Progenitor cell of endocrine pancreas (in vitro differentiated cells): Measurements from ENCODE around the gene UGT1A1. TPM values are rescaled to one million over a fixed set of nuclear protein-coding genes. Genes with fewer than 3 reads are reported as not detected.

ENCODE experiments used
- DNase-seq: peaks from one replicate; pipeline ENCODE4 v3.0.0; 2021; ENCODE audit warnings: low spot score; ENCODE audit not compliant: unreplicated experiment
- H3K27ac Mint-ChIP-seq: 2 replicates; pipeline ENCODE4 v1.8.0; 2021; ENCODE audit warnings: mild to moderate bottlenecking, moderate library complexity, mixed read lengths
- H3K27me3 Mint-ChIP-seq: 2 replicates; pipeline ENCODE4 v1.8.0; 2021; ENCODE audit warnings: mixed read lengths
- H3K36me3 Mint-ChIP-seq: 2 replicates; pipeline ENCODE4 v1.8.0; 2022; ENCODE audit warnings: mixed read lengths; ENCODE audit not compliant: insufficient read depth
- H3K4me1 Mint-ChIP-seq: 2 replicates; pipeline ENCODE4 v1.8.0; 2021; ENCODE audit warnings: low read depth, mixed read lengths
- H3K4me3 Mint-ChIP-seq: 2 replicates; pipeline ENCODE4 v1.8.0; 2021; ENCODE audit warnings: low read depth, mild to moderate bottlenecking, moderate library complexity, mixed read lengths
- H3K9me3 Mint-ChIP-seq: 2 replicates; pipeline ENCODE4 v1.8.0; 2021; ENCODE audit warnings: low read depth, mixed read lengths
- CTCF ChIP-seq: fragments of 200-600 bp; sonication (generic); IDR thresholded peaks from one replicate; pipeline ENCODE4 v1.5.0; 2021; ENCODE audit warnings: antibody characterized with exemption, mild to moderate bottlenecking; ENCODE audit not compliant: unreplicated experiment
- total RNA-seq: library from RNA; stranded (reverse); gene quantifications from 2 replicates; pipeline ENCODE4 v1.2.1, GENCODE V29; 2021

UGT1A1 gene
- total RNA-seq, 1 donor from 2014 or later = not detected

- TF ChIP-seq CTCF = no peak
- DNase-seq = peak; percentile 4
Observed at GRCh38 chr2:233798335-233799086, 38.4 kb downstream of the UGT1A1 start.

GRCh38 chr2:233799087-233799665 is 39.1 kb downstream of the UGT1A1 start:
- H3K36me3 Mint-ChIP-seq = no peaks in the 10 kb centered on the region

More at GRCh38 chr2:233798335-233799086, 38.4 kb downstream of the UGT1A1 start:
- Mint-ChIP-seq H3K36me3 (no peaks in the 10 kb centered on the region), H3K9me3 (peaks cover 5% of the 10 kb centered on the region), H3K27ac (no peak overlapping the region), H3K4me1 (no peaks in the 10 kb centered on the region), H3K4me3 (no peak overlapping the region), H3K27me3 (peaks cover 11% of the 10 kb centered on the region)

GRCh38 chr2:233799716-233800115 is 39.6 kb downstream of the UGT1A1 start:
- no peaks in the 10 kb centered on the region for H3K4me1 Mint-ChIP-seq
- no peaks in the 10 kb centered on the region for H3K36me3 Mint-ChIP-seq
- DNase-seq = no peak
- TF ChIP-seq CTCF = no peak
- H3K27ac Mint-ChIP-seq = no peak overlapping the region
- peaks cover 5% of the 10 kb centered on the region for H3K9me3 Mint-ChIP-seq
- peaks cover 17% of the 10 kb centered on the region for H3K27me3 Mint-ChIP-seq
- H3K4me3 Mint-ChIP-seq = no peak overlapping the region

More at GRCh38 chr2:233799087-233799665, 39.1 kb downstream of the UGT1A1 start:
- Mint-ChIP-seq H3K4me1 (no peaks in the 10 kb centered on the region), H3K27ac (no peak overlapping the region), H3K27me3 (peaks cover 14% of the 10 kb centered on the region), H3K9me3 (peaks cover 5% of the 10 kb centered on the region), H3K4me3 (no peak overlapping the region)
- DNase-seq = peak; percentile 3
- TF ChIP-seq CTCF = no peak

- Mint-ChIP-seq H3K27me3 (peaks cover 22% of the 10 kb centered on the region), H3K27ac (no peak overlapping the region), H3K36me3 (no peaks in the 10 kb centered on the region), H3K4me3 (no peak overlapping the region), H3K9me3 (peaks cover 5% of the 10 kb centered on the region), H3K4me1 (no peaks in the 10 kb centered on the region)
- DNase-seq = peak; percentile 5
- no peak for TF ChIP-seq CTCF
Observed at GRCh38 chr2:233800208-233800607, 40.1 kb downstream of the UGT1A1 start.

- peaks cover 26% of the 10 kb centered on the region for H3K27me3 Mint-ChIP-seq
- no peaks in the 10 kb centered on the region for H3K4me1 Mint-ChIP-seq
- H3K4me3 Mint-ChIP-seq = no peak overlapping the region
- no peaks in the 10 kb centered on the region for H3K36me3 Mint-ChIP-seq
- no peak for TF ChIP-seq CTCF
- peaks cover 5% of the 10 kb centered on the region for H3K9me3 Mint-ChIP-seq
- H3K27ac Mint-ChIP-seq = no peak overlapping the region
- no peak for DNase-seq
Observed at GRCh38 chr2:233801357-233802131, 41.5 kb downstream of the UGT1A1 start.
